Heart left ventricle (tissue), 16 donors: ENCODE results near the gene PRDM16. TPM values are rescaled to one million over a fixed set of nuclear protein-coding genes. Genes with fewer than 3 reads are reported as not detected.

ENCODE experiments used
- ATAC-seq, 4 donors: fragments of 200-7000 bp; cut with Tn5 transposase; one replicate each; pipeline ENCODE4 v1.9.1; 2020 to 2022; ENCODE audit warnings: moderate library complexity in 4 of 4, mild to moderate bottlenecking in 3 of 4, moderate number of reproducible peaks in 1 of 4
- DNase-seq, 5 donors: peaks; one replicate each; pipeline ENCODE4 v3.0.0-alpha.2; 2020
- H3K27ac ChIP-seq, 12 donors: fragments of 200-600 bp; sonication (generic) in 4 of 12; one replicate each; pipeline versions ENCODE4 v1.5.0 to v1.8.0; 2016 to 2022; ENCODE audit warnings: mild to moderate bottlenecking in 2 of 12
- H3K27me3 ChIP-seq, 9 donors: fragments of 200-600 bp; sonication (generic) in 2 of 9; one replicate each; pipeline versions ENCODE4 v1.5.1 to v1.8.0; 2016 to 2022; ENCODE audit warnings: mild to moderate bottlenecking in 3 of 9
- H3K36me3 ChIP-seq, 9 donors: fragments of 200-600 bp; sonication (generic) in 2 of 9; one replicate each; pipeline versions ENCODE4 v1.5.0 to v1.8.0; 2018 to 2022; ENCODE audit warnings: mild to moderate bottlenecking in 2 of 9
- H3K4me1 ChIP-seq, 12 donors: fragments of 200-600 bp; sonication (generic) in 4 of 12; one replicate each; pipeline versions ENCODE4 v1.5.0 to v1.8.0; 2016 to 2022; ENCODE audit warnings: mild to moderate bottlenecking in 3 of 12
- H3K4me3 ChIP-seq, 12 donors: fragments of 200-600 bp; sonication (generic) in 4 of 12; one replicate each; pipeline versions ENCODE4 v1.5.0 to v1.8.0; 2017 to 2022; ENCODE audit warnings: mild to moderate bottlenecking in 9 of 12, moderate library complexity in 4 of 12
- H3K9me3 ChIP-seq, 12 donors: fragments of 200-600 bp; sonication (generic) in 4 of 12; one replicate each; pipeline versions ENCODE4 v1.5.0 to v1.8.0; 2016 to 2022; ENCODE audit warnings: mild to moderate bottlenecking in 1 of 12
- CTCF ChIP-seq, 12 donors: fragments of 200-600 bp; sonication (generic) in 4 of 12; IDR thresholded peaks; one replicate each; pipeline versions ENCODE4 v1.5.0 to v1.8.0; 2018 to 2022; ENCODE audit warnings: antibody characterized with exemption in 12 of 12, mild to moderate bottlenecking in 5 of 12
- POLR2A ChIP-seq, 2 donors: fragments of 450-650 bp; IDR thresholded peaks; one replicate each; pipeline ENCODE4 v1.6.1; 2017; ENCODE audit warnings: antibody characterized with exemption in 2 of 2, mild to moderate bottlenecking in 2 of 2, moderate library complexity in 2 of 2
- WGBS, 4 donors: extraction: QIAGEN DNeasy Blood & Tissue Kit in 2 of 4; methylation state at CpG; one replicate each; pipeline versions ENCODE4 v1.1.5 to v1.1.7; 2013 to 2018; 5-methylcytosine and 5-hydroxymethylcytosine counted together
- intact Hi-C, 10 donors: fragments of 100-400 bp; cut with DNase I; formaldehyde crosslinking; loops; one replicate each; pipeline versions ENCODE4 v1.11.1 to v1.14.2; 2022
- polyA plus RNA-seq, 2 donors: library from polyadenylated mRNA; stranded (reverse); fragments of 200-250 nt; gene quantifications; one replicate each; pipeline ENCODE4 v1.2.3, GENCODE V29; 2013
- total RNA-seq, 9 donors: library from RNA; depleted of rRNA in 2 of 9; stranded (reverse); fragments of >200 nt in 2 of 9; fragmentation: NEBNext Ultra II Directional in 3 of 9; extraction: Animal tissue kit (Norgen Biotek cat#: 25700) in 3 of 9; gene quantifications; one replicate each; pipeline versions ENCODE4 v1.1.0 to v1.2.4, GENCODE V29; 2016 to 2023
- donor health status: ischemic (EF 13 %, LVEDD 7.1; RV severe dilation, severe dysfunction).
- donor health status: healthy with polysubstance abuse.
- donor health status: DM: no; HTN: yes; CAD: no.
- donor health status: DM: no; HTN: no; CAD: no.
- donor health status: ischemic (EF 25% LVEDD 6.9; RV normal size, moderate dysfunction).
- donor health status: ischemic (EF 25% LVEDD 5.7; RV mildly dilated, moderate dysfunction).
- donor health status: healthy.
- donor health status: DM: yes; HTN: yes; CAD: no.
- donor health status: ischemic (EF 35%, LVEDD 5.7; RV mildly dilated, moderate dysfunction).
- donor health status: nonischemic (EF 11% LVEDD 7.7; RV severe dilation, severe dysfunction).
- donor health status: DM: yes; HTN: yes; CAD: no.
- donor health status: PGD.
- donor health status: ischemic (EF 29% LVEDD 5.4; RV normal size, mild dysfunction).
- donor health status: nonischemic (EF 23%, LVEDD 6.1; RV moderate dilation, normal function).

The PRDM16 gene
- total and polyA plus RNA-seq, 11 donors: 6.0 to 22.7 (median 14.0) TPM

- ATAC-seq (no peak), DNase-seq (no peak)
- H3K27ac ChIP-seq: no peak overlapping the region
- TF ChIP-seq POLR2A (IDR thresholded peaks at IDR 0.05) (no peak), CTCF (IDR thresholded peaks at IDR 0.05) (no peak)
- 75 to 88% (median 79%) methylated on average over 16 to 24 of the region's 24 CpGs for WGBS, 4 donors
- no peak overlapping the region for H3K4me3 ChIP-seq
- H3K4me1 ChIP-seq: no peaks in the 10 kb centered on the region
- H3K9me3 ChIP-seq: no peaks in the 10 kb centered on the region
- no peaks in the 10 kb centered on the region for H3K36me3 ChIP-seq
- H3K27me3 ChIP-seq: no peaks in the 10 kb centered on the region
- intact Hi-C loops: no loop called here
These were observed 409.2 kb downstream of the PRDM16 start for GRCh38 chr1:3478187-3478586.

GRCh38 chr1:3479511-3480368 lies 410.7 kb downstream of the PRDM16 start:
- DNase-seq (no peak), ATAC-seq (no peak)
- intact Hi-C loops: loop anchor here in 1 of 10 donors (2.0 kb wide), 1 partner anchor 27 kb away; no protein-coding TSS in a partner anchor
- no peaks in the 10 kb centered on the region for H3K36me3 ChIP-seq
- no peak for TF ChIP-seq POLR2A (IDR thresholded peaks at IDR 0.05)
- no peak for TF ChIP-seq CTCF (IDR thresholded peaks at IDR 0.05)
- H3K4me3 ChIP-seq: no peak overlapping the region
- H3K27me3 ChIP-seq: no peaks in the 10 kb centered on the region
- 78 to 81% (median 80%) methylated on average over 20 to 30 of the region's 30 CpGs for WGBS, 4 donors
- H3K9me3 ChIP-seq: no peaks in the 10 kb centered on the region
- H3K27ac ChIP-seq: no peak overlapping the region
- H3K4me1 ChIP-seq: peaks cover 0 to 3% (median 0%) of the 10 kb centered on the region in 12 donors

GRCh38 chr1:3480369-3480719 lies 411.3 kb downstream of the PRDM16 start:
- no peak for ATAC-seq
- H3K4me3 ChIP-seq: no peak overlapping the region
- H3K9me3 ChIP-seq: no peaks in the 10 kb centered on the region
- WGBS, 4 donors: 77 to 85% (median 81%) methylated on average over 9 to 21 of the region's 21 CpGs
- no peaks in the 10 kb centered on the region for H3K36me3 ChIP-seq
- no peak for DNase-seq
- H3K27me3 ChIP-seq: no peaks in the 10 kb centered on the region
- no peak overlapping the region for H3K27ac ChIP-seq
- peaks cover 0 to 3% (median 0%) of the 10 kb centered on the region in 12 donors for H3K4me1 ChIP-seq
- intact Hi-C loops: loop anchor here in 1 of 10 donors (2.0 kb wide), 1 partner anchor 28 kb away; no protein-coding TSS in a partner anchor
- no peak for TF ChIP-seq CTCF (IDR thresholded peaks at IDR 0.05)
- TF ChIP-seq POLR2A (IDR thresholded peaks at IDR 0.05): no peak

- H3K9me3 ChIP-seq: no peaks in the 10 kb centered on the region
- TF ChIP-seq CTCF (IDR thresholded peaks at IDR 0.05): no peak
- no peak for TF ChIP-seq POLR2A (IDR thresholded peaks at IDR 0.05)
- DNase-seq: no peak
- ATAC-seq: no peak
- peaks cover 0 to 3% (median 0%) of the 10 kb centered on the region in 12 donors for H3K4me1 ChIP-seq
- H3K4me3 ChIP-seq: no peak overlapping the region
- no peaks in the 10 kb centered on the region for H3K36me3 ChIP-seq
- no peaks in the 10 kb centered on the region for H3K27me3 ChIP-seq
- 70 to 89% (median 77%) methylated on average over 8 to 15 of the region's 15 CpGs for WGBS, 4 donors
- no peak overlapping the region for H3K27ac ChIP-seq
- intact Hi-C loops: loop anchor here in 1 of 10 donors (2.0 kb wide), 1 partner anchor 28 kb away; no protein-coding TSS in a partner anchor
These were observed 412.0 kb downstream of the PRDM16 start for GRCh38 chr1:3481046-3481445.
